ENCODE results near the gene GDF2.

DNA sequence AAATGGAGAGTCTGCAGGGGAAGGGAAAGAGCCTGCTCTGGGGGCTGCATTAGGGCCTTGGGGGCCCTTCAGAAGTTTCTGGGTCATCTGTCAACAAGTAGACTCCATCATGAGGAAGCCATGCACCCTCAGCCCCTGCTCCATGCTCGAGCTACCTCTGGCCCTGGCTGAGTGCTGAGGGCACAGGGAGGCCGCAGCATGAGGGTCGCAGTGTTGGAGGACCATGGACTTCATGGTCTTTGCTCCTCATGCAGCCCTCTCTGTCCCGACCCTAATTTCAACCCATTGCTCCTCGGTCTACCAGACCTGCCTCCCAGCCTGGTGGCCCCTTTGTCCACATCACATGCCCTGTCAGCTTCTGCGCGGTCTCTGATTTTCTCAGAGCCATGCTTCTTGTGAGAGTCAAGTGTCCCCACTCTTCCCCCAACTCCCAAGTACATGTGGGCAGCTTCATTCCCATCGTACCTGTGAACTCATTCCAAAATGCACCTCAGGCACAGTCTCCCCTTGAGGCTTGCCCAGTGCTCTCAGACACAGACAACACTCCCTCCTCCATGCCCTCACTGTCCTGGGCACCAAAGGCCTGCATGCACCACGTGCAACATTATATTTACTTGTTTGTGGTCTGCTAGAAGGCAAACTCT lies 47.1 kb downstream of the GDF2 start:
- TF ChIP-seq, protein P1, sequence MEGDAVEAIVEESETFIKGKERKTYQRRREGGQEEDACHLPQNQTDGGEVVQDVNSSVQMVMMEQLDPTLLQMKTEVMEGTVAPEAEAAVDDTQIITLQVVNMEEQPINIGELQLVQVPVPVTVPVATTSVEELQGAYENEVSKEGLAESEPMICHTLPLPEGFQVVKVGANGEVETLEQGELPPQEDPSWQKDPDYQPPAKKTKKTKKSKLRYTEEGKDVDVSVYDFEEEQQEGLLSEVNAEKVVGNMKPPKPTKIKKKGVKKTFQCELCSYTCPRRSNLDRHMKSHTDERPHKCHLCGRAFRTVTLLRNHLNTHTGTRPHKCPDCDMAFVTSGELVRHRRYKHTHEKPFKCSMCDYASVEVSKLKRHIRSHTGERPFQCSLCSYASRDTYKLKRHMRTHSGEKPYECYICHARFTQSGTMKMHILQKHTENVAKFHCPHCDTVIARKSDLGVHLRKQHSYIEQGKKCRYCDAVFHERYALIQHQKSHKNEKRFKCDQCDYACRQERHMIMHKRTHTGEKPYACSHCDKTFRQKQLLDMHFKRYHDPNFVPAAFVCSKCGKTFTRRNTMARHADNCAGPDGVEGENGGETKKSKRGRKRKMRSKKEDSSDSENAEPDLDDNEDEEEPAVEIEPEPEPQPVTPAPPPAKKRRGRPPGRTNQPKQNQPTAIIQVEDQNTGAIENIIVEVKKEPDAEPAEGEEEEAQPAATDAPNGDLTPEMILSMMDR (conservative IDR thresholded peaks at IDR 0.05; ENCODE audit: low read depth, low read length): no peak
- TF ChIP-seq EZH2 (IDR thresholded peaks at IDR 0.05; ENCODE audit: borderline replicate concordance, low read depth, low read length, poor library complexity, severe bottlenecking): no peak
